Measurements from ENCODE around the gene SHROOM3. TPM values are rescaled to one million over a fixed set of nuclear protein-coding genes. Genes with fewer than 3 reads are reported as not detected.

Gene SHROOM3
- total RNA-seq, 6 donors from 2014 or later = 62.3 to 216 (median 116) TPM

- ATAC-seq (ENCODE audit: low FRiP score in 2 of 2) (no peak), DNase-seq (no peak)
- H3K4me1 ChIP-seq = peaks cover 0 to 17% (median 10%) of the 10 kb centered on the region in 4 donors
- no peaks in the 10 kb centered on the region for H3K9me3 ChIP-seq
- no peaks in the 10 kb centered on the region for H3K36me3 ChIP-seq
- peak overlapping the region in 3 of 4 donors; percentile 3 to 68 (median 50) for H3K27ac ChIP-seq
- H3K4me3 ChIP-seq = no peak overlapping the region
- 49 to 59% methylated on average over 4 of the region's 4 CpGs for WGBS, 2 donors
- TF ChIP-seq EP300 (IDR thresholded peaks at IDR 0.05) = no peak
- TF ChIP-seq POLR2A (IDR thresholded peaks at IDR 0.05) = no peak
- TF ChIP-seq POLR2AphosphoS5 (IDR thresholded peaks at IDR 0.05) = no peak
- no peak for TF ChIP-seq CTCF (IDR thresholded peaks at IDR 0.05)
- no peaks in the 10 kb centered on the region for H3K27me3 ChIP-seq
Observed at GRCh38 chr4:76830612-76830963, 395.6 kb downstream of the SHROOM3 start.

- Histone ChIP-seq H3K4me1 (peaks cover 0 to 17% (median 10%) of the 10 kb centered on the region in 4 donors), H3K27me3 (no peaks in the 10 kb centered on the region), H3K4me3 (no peak overlapping the region), H3K9me3 (no peaks in the 10 kb centered on the region), H3K27ac (peak overlapping the region; percentile 42 to 72 (median 62)), H3K36me3 (no peaks in the 10 kb centered on the region)
- 48 to 54% methylated on average over 11 of the region's 11 CpGs for WGBS, 2 donors
- TF ChIP-seq POLR2AphosphoS5 (IDR thresholded peaks at IDR 0.05) = peak; percentile 52
- peak in 2 of 4 donors; percentile 5 to 37 for TF ChIP-seq EP300 (IDR thresholded peaks at IDR 0.05)
- no peak for TF ChIP-seq CTCF (IDR thresholded peaks at IDR 0.05)
- ATAC-seq (ENCODE audit: low FRiP score in 2 of 2) (peak; percentile 40 to 46), DNase-seq (peak in 1 of 2 donors; percentile 22)
Observed at GRCh38 chr4:76830964-76831703, 396.1 kb downstream of the SHROOM3 start.

- Histone ChIP-seq H3K27ac (peak overlapping the region in 3 of 4 donors; percentile 56 to 72 (median 68)), H3K36me3 (no peaks in the 10 kb centered on the region), H3K27me3 (no peaks in the 10 kb centered on the region), H3K4me1 (peaks cover 0 to 17% (median 10%) of the 10 kb centered on the region in 4 donors), H3K9me3 (no peaks in the 10 kb centered on the region), H3K4me3 (no peak overlapping the region)
- WGBS, 2 donors = 69 to 79% methylated on average over 7 of the region's 7 CpGs
- ATAC-seq (ENCODE audit: low FRiP score in 2 of 2) (peak in 1 of 2 donors; percentile 51), DNase-seq (no peak)
- no peak for TF ChIP-seq POLR2AphosphoS5 (IDR thresholded peaks at IDR 0.05)
- TF ChIP-seq EP300 (IDR thresholded peaks at IDR 0.05) = no peak
- no peak for TF ChIP-seq POLR2A (IDR thresholded peaks at IDR 0.05)
- TF ChIP-seq CTCF (IDR thresholded peaks at IDR 0.05) = no peak
Observed at GRCh38 chr4:76831711-76832373, 396.8 kb downstream of the SHROOM3 start.

Small RNAs within 50 kb of the gene (small RNA-seq; reads per million reads assigned to genes)
- 0 reads per million in 4 donors for gene MIR4450
- gene RF00278 = 0 reads per million in 4 donors
- gene RNU6-145P = 0 reads per million in 4 donors

Other genes starting within 250 kb of the SHROOM3 start
- gene SCARB2, start 221.4 kb upstream of the SHROOM3 start, total RNA-seq = 100 to 1,000 TPM; 103 to 190 (median 174) TPM
- 10 to 100 TPM in 2 of 6 donors, 1 to 10 TPM in 4; 4.0 to 17.5 (median 6.5) TPM for gene FAM47E, start 183.5 kb upstream of the SHROOM3 start, total RNA-seq
- gene STBD1, start 128.5 kb upstream of the SHROOM3 start, total RNA-seq = 10 to 100 TPM in 2 of 6 donors, 1 to 10 TPM in 4; 3.6 to 14.2 (median 5.7) TPM
- gene CCDC158, start 14.1 kb upstream of the SHROOM3 start, total RNA-seq = 1 to 10 TPM in 1 of 6 donors, under 1 TPM in 4, not detected in 1; 0.11 to 1.0 (median 0.37) TPM